Urothelium cell line (cell line): ENCODE measurements around the gene MCC.

ENCODE experiments used
- DNase-seq: peaks from one replicate; pipeline ENCODE4 v3.0.0; 2011; ENCODE audit warnings: low spot score, mixed read lengths
- FAIRE-seq: peaks from 2 replicates; lab custom pipeline; 2011; peaks lifted over from hg19 to GRCh38; lab: Jason Lieb, UNC

The MCC gene

DNA sequence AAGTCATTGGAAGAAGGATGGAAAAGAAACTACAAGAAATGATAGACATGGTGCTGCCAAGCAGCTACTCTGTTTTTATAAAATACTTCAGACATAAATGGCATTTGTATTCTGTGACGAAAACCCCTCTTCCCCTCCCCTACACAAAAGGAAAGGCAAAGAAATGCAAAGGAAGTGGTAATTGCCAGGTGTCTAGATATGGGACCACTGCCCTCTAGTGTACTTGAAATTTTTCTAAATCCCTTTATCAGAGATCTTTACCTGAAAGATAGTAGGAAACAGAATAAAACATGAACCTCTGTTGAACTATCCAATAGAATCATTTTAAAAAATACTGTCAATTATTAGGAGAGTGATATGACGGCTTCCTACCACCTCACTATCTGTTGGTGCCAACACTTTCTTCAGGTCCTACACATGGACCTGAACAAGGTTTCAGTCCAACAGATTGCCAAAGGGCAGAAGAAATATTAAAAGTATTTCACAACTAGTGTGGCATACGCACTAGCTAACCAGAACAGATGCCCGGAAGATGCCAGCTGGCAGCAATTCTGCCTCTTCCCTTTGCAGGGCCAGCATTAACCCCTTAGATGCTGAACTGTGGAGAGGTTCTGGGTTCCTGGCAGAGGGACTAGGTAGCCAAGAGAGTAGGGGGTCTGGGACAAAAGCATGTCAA lies 157.6 kb downstream of the MCC start:
- FAIRE-seq (no peak), DNase-seq (peak; percentile 46)

DNA sequence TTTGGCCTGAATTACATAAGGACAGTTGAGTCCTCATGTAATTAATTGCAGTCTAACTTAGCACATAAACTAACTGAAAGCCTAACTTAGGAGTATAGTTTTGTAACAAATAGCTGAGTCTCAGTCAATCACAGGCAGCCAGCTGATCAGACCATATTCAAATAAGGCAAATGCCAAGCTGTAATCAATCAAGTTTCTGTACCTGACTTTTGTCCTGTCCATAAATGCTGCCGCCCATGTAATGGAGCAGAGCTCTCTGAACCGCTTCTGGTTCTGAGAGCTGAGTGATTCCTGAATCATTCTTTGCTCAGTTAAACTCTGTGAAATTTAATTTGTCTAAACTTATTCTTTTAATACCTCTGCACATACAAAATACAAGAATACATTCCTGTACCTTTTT lies 158.3 kb downstream of the MCC start:
- DNase-seq (no peak), FAIRE-seq (no peak)

DNA sequence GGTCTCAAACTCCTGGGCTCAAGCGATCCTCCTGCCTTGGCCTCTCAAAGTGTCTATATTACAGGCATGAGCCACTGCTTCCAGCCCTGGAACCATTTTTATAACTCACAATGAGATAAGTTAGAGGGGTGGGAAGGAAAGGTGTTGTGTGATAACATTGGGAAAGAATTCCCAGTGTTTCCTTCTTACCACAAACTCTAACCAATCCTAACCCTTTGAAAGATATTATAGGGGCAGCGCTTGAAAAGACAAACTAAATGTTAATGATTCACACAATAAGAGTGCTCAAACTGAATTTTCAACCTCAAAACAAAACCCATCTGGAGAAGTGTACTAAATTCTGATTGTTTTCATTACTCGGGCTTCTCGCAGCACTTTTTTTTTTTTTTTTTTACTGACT lies 163.2 kb downstream of the MCC start:
- DNase-seq (no peak), FAIRE-seq (no peak)

DNA sequence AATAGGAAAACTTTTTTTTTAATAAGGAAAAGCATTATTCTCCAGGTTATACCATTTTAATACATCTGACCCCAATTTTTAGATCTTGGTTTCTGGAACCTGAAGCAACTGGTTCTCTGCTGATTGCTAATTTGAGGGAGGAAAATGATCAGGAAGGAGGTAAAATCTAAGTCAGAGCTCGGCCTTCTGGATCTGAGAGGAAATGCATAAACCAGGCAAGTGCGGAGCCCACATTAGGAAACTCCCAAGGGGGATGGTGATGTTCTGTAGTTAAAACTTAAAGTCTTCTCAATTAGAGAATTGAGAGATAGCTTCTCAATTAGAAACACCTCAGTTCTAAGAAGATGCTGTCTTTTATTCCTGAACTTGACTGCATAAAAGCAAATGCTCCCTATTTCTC lies 167.0 kb downstream of the MCC start:
- DNase-seq (no peak), FAIRE-seq (no peak)

DNA sequence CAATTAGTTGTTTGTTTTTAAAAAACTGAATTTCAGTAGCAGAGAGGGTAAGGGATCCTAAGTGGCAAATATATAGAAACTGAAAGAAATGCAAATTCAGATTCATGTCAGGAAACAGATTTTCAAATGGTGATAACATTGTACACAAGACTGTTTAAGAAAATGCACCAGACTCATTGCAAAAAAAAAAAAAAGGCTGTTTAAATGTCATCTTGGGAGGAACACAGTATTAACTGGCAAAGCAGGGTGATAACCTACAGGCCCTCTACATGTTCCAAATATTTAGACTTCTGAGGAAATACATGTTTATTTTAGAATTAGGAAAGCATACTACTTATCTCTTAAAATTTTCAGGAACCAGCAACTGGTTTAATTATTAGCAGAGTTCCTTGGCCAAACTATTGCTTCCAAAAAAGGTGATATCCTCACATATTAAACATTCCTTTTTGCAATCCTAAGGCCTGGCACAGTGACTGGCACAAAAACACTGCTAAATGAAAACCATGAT lies 167.9 kb downstream of the MCC start:
- no peak for FAIRE-seq
- DNase-seq: no peak

DNA sequence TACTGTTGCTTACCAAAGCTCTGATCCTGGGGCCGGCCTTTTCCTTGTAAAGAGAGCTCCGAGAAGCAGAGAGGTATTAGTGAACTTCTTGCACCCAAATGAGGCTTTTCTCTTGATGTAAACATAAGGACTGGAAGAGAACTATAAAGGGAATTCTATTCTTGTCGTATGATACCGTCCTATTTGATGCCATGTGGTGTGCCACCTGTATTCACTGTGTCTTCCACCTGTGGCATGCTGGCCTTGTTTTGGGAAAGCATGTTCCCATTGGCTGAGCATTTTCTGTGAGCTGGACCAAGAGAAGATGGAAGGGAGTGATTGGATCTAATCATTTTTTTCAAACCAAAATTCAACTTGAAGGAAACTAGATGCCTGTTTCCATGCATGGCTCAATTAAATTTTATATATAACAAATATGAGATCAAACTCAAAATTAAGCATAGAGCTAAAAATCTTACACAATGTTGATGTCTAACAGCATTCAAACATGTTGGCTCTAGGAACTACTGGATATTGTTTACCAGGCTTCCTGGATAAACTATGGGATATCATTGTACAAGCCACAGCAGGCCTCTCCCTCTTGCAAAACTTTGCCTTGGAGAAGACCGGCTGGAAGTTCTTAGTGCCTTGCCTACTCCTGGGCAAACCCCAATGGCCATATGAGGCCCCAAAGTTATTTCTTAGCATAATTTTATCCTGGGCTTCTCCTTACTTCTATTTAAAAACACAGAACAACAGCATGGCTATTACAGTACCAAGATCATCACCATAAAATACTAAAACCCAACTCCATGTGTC lies 168.8 kb downstream of the MCC start:
- no peak for FAIRE-seq

DNA sequence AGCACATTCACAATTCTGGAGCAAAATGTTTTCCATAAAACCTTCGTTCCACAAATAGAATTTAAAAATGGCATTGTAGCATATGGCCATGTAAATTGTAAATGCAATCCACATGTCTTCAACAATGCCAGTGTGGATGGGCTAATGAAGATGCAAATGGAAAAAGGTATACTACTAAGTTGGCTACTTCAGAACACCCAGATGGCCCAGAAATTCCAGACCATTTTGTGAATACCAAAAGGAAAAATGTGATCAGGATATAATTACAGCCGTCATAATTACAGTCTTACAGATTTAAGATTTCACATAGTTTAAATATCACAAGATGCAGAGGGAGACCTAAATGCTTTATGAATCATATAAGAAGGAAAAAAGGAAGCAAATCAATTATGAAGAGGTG lies 170.6 kb downstream of the MCC start:
- no peak for DNase-seq
- no peak for FAIRE-seq

More for the DNA sequence above, 168.8 kb downstream of the MCC start:
- DNase-seq: no peak

DNA sequence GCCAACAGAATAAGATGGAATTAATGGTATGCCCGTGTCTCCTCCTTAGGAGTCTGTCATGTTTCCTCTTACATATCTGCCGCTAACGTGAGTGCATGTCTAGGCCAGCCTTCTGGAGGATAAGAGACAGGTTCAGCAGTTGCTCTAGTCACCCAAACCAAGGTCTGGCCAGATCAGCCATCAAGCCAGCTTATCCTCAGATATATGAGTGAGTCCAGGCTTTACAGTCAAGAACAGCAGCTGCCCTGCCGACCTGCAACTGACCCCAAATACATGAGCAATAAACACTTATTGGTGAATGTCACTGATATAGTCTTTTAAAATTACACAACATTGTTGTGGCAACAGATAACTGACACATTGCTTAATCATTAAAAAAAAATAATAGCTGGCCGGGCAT lies 177.0 kb downstream of the MCC start:
- FAIRE-seq (no peak), DNase-seq (no peak)

DNA sequence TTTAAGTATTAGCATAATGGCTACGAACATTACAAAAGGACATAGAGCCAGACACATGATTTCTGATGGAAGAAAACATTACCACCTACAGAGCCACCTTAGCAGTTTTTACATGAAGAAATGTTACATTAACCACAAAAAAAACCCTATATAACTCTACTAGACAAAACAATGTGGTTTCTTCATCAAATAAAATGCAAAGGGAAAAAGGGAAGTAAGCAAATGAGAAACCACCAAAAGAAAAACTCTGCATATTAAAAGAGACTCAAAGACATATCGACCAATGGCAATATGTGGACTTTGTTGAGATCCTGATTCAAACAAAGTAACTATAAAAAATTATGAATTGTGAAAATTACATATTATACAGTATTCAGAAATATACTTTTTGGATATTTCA lies 186.1 kb downstream of the MCC start:
- FAIRE-seq (no peak), DNase-seq (no peak)

DNA sequence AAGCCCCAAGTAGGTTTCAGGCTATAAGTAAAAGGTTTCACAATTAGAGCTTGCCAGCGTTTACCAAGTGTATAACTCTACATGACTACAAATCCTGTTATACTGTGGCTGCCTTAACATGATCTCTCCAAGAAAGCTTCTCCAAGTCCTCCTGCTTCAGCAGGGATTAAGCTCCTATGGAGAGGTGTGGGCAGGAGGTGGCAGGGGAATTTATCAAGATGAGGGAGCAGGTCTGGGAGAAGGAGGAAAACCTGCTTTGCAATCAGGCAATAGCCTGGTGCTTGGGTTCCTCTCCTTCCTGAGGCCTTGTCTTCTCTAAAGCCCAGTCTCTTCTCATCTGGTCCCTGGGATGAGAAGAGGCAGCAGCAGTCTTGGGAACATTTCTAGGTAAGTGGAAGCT lies 188.7 kb downstream of the MCC start:
- DNase-seq (no peak), FAIRE-seq (no peak)

DNA sequence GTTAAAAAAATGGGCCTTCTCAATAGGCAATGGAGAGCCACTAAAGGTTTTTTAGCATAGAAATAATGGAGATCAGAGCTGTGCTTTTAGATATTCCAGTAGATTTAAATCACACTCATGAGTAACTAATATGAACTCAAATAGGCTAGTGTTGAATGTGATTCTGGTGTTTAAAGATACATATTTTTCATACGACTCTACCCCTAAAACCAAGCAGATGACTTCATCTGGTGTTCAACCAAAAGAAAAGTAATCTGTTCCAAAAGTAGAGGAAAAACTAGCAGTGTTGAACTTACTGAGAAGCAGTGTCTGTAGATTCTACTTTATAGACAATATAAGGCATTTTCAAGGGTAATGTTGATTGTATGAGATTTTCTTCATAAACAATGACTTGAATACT lies 191.6 kb downstream of the MCC start:
- no peak for DNase-seq

DNA sequence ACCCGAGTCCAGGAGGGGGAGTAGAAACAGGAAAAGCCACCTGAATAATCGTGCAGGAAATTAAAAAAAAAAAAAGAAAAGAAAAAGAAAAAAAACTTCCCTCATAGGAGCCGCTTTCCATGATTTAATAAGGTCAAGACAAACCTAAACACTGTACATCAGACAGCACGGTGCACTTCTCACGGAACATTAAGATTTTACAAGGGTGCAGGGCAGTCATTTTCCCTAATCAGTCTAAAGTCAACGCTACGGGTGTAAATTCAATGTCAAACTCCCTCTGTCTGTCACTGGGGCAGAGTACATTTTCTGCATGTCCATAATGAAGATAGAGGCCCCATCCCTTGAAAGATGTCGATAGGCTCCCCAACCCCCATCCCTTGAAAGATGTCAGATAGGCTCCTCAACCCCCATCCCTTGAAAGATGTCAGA lies 193.1 kb downstream of the MCC start:
- FAIRE-seq (no peak), DNase-seq (peak; percentile 11)

More for the DNA sequence above, 191.6 kb downstream of the MCC start:
- no peak for FAIRE-seq

DNA sequence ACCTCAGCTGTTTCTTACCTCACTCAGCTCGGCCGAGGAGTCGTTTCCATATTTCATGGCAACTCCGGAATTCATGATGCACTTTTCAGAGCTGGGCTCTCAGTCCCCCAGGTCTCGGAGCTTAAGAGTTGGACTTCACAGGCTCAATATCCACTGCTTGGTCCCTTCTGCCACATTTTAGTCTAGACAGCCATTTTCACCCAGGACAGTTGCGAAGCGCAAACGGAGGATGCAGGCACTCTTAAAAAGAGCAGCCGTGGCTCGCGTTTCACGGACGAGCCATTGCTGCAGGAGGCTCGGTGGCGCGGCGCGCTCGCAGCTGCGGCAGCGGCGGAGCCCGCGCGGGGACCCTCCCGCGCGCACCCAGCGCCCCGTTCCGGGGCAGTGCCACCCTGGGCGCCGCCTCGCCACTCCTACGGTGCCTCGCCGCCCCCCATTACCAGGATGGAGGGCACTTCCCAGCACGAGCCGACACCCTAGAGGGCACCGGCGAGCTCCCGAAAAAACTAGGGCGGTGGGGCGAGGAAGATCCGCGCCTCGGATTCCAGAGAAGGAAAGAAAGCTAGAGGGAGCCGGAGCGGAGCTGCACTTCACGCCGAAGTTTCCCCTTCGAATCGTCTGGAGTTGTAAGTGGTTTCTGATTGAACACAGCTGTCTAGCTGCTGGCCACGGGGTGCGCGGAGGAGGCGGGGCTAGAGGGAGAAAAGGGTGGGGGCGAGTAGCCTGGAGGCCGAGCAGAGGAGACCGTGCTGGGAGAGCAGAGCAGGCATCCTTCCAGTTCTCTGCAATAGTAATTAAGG lies 193.7 kb downstream of the MCC start:
- FAIRE-seq (peak; percentile 5), DNase-seq (peak; percentile 91)

DNA sequence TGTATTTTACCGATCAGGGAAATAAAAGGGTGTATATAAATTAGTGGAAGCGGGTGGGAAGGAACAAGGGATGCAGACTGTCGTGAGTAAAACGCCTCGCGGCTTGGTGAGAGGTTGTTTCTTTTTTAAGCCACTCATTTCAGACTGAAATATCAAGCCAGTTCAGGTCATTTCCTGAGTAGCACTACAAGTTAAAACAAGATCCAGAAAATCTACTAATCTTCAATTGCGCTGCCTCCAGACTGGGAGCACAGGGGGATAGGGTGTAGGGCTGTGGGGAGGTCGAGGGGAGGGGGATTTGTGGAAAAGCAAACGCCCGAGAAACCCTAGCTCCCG lies 194.3 kb downstream of the MCC start:
- no peak for FAIRE-seq
- peak; percentile 12 for DNase-seq

DNA sequence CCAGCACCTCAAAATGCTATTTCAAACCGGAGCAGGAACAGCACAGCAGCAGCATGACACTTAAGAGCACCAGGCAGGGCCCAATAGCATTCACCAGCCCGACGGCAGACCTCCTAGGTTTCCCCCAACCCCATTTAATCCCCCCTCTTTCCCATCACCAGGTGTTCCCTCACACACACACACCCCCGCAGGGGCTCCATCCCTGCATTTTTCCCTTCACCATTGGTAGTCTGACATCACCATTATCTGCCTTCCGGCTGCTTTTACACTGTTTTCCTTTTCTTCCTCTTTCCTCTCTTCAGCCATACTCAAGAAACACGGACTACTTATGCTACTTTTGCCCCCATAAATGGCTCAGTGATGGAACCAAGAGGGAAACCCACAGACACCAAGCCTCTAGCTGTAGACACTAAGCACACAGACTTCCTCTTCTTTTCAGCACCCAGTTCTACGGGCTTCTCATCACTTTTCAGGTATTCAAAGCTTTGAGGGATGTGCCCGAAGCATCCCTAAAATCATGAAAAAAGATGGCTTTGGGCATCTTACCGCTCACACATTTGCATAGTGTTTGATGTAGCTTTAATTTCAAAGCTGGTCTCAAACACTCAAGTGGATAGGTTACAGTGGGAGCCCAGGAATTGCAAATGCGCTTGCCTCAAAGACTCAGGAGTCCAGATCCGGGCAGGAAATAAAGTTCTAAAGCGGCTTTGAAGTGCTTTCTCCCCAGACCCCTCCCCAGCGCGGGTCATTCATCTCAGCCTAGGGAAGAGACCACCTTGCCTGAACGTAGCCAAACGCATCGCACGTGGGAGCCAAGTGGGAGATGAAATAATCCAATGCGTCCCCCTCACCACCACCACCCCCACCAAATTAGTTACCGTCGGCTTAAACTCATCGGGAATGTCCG lies 194.9 kb downstream of the MCC start:
- no peak for FAIRE-seq
- DNase-seq: peak; percentile 20

DNA sequence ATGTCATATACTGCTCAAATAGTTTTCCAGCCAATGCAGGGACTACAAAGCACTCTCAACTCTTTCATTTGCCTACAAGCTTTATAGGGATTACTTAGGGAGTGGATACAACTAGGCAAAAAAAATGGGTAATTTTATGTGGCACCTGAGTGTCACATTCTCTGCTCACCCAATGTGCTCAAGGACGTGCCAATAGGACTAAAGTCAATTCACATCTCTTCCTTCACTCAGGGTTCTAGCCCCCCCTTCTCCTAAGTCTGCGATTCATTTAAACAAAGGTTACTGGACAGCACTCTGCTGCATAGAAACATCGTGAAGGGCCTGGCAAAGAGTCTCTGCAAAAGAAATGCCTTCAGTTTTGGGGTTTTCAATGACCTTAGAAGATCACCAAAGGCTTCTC lies 195.8 kb downstream of the MCC start:
- no peak for FAIRE-seq
- DNase-seq: no peak

DNA sequence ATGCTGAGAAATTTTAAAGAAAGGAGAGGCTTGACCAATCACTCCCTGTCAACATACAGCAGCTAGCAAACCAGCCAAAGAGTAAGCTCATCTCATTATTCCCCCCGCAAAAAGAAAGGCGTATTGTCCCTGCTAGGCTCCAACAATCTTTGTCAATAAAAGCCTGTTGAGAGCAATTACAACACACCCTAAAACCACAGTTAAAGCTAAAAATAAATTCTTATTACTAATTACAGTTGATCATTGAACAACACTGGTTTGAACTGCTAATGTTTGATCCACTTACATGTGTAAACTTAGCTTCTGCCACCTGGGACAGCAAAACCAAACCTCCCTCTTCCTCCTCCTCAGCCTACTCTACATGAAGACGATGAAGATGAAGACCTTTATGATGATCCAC lies 204.7 kb downstream of the MCC start:
- FAIRE-seq (no peak), DNase-seq (no peak)

DNA sequence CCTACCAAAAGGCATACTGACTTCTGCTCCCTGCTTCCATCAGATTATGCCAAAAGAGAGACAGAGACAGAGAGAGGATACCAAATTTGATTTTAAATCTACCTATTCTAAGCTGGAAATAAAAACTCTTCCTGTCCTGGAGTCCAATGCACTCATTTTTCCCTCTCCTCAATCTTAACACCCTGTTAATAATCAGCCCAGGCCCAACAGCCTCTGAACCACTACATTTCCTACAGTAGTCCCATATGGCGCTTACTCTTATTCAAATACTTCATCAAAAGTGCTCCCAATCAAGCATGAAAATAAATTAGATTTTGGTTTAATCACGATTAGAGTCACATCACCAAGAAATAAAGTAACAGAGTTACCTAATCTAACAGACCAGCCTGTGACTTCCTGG lies 205.8 kb downstream of the MCC start:
- FAIRE-seq (no peak), DNase-seq (no peak)

DNA sequence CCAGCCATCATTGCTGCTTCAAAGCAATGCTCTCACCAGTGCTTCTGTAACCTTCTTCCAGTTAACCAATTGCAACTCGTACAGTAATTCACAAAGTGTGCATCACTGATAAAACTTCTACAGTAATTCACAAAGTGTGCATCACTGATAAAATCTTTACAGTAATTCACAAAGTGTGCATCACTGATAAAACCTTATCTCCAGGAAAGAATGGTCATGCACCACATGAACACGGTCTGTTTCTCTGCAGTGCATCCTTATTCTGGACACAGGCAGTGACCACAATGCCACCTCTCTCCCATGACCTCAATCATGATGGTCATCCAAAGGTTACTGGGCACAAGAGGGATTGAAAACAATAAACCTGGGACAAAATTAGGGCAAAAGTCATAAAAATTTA lies 207.1 kb downstream of the MCC start:
- DNase-seq (no peak), FAIRE-seq (peak; percentile 65)

DNA sequence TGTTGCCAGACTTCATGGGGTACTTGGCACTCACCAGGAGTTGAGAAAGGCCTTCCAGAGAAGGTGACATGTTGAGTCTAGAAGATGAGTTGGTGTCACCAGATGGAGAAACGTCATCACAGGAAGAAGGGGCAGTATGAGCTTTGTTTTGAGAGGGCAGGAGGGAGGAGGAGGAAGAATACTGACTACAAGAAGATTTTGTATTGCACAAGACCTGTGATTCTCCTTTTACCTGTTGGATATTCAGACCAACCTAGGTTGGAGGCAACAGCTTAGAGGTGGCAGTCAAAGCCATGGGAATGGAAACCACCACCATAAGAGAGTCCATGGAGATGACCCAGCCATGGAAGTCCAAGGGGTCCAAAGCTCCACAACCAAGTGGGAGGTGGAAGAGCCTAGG lies 207.7 kb downstream of the MCC start:
- no peak for DNase-seq
- no peak for FAIRE-seq

DNA sequence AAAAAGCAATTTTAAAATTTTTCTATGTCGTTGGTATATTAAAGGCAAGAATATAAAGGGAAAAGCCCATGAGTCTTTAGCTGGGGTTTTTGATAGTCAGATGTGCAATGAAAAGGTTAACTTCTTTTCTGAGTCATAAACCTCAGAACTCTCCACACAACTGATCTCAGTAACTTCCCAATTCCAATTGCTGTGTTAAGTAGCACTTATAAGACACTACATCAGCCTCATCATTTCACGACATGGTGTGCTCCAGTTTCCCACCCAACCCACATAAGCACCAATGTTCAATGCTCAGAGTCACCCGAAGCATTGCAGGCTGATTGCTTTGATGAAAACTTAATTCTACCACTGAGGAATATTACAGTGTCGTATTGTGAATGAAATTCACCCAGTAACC lies 209.3 kb downstream of the MCC start:
- DNase-seq: no peak
- no peak for FAIRE-seq
